Measurements from ENCODE around the gene SAG.

- TF ChIP-seq, protein P1, sequence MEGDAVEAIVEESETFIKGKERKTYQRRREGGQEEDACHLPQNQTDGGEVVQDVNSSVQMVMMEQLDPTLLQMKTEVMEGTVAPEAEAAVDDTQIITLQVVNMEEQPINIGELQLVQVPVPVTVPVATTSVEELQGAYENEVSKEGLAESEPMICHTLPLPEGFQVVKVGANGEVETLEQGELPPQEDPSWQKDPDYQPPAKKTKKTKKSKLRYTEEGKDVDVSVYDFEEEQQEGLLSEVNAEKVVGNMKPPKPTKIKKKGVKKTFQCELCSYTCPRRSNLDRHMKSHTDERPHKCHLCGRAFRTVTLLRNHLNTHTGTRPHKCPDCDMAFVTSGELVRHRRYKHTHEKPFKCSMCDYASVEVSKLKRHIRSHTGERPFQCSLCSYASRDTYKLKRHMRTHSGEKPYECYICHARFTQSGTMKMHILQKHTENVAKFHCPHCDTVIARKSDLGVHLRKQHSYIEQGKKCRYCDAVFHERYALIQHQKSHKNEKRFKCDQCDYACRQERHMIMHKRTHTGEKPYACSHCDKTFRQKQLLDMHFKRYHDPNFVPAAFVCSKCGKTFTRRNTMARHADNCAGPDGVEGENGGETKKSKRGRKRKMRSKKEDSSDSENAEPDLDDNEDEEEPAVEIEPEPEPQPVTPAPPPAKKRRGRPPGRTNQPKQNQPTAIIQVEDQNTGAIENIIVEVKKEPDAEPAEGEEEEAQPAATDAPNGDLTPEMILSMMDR (IDR thresholded peaks at IDR 0.05): no peak
- TF ChIP-seq POLR2A (IDR thresholded peaks at IDR 0.05; ENCODE audit: low read depth) (no peak), EP300 (IDR thresholded peaks at IDR 0.05) (no peak)
Observed at GRCh38 chr2:233360771-233361176, 53.2 kb downstream of the SAG start.
